Keratinocyte (primary cell): Measurements from ENCODE around the gene SEC24D. TPM values are rescaled to one million over a fixed set of nuclear protein-coding genes. Genes with fewer than 3 reads are reported as not detected.

Experiments
- DNase-seq: peaks from one replicate; pipeline ENCODE4 v3.0.0-alpha.2; 2011; ENCODE audit warnings: low read depth, missing footprints, low spot score
- FAIRE-seq: peaks from 2 replicates; lab custom pipeline; 2011; peaks lifted over from hg19 to GRCh38; lab: Jason Lieb, UNC
- H2AFZ ChIP-seq: 2 replicates; pipeline ENCODE4 v1.6.0; 2012; ENCODE audit warnings: low read length, control low read depth, inconsistent platforms; ENCODE audit not compliant: control insufficient read depth
- H3K27ac ChIP-seq: 2 replicates; pipeline ENCODE4 v1.5.1; 2011; ENCODE audit warnings: low read length; ENCODE audit not compliant: control insufficient read depth, insufficient read depth
- H3K27me3 ChIP-seq: 3 replicates; pipeline ENCODE4 v1.6.0; 2011; ENCODE audit warnings: low read length; ENCODE audit not compliant: control insufficient read depth, insufficient read depth; ENCODE audit errors: extremely low read depth
- H3K36me3 ChIP-seq, 2 experiments: 2 replicates in 1 of 2; 3 replicates in 1 of 2; pipeline ENCODE4 v1.5.1; 2011; ENCODE audit warnings: low read length in 2 of 2, mild to moderate bottlenecking in 1 of 2; ENCODE audit not compliant: control insufficient read depth in 2 of 2, insufficient read depth in 2 of 2; ENCODE audit errors: extremely low read depth in 1 of 2
- H3K4me1 ChIP-seq: 3 replicates; pipeline ENCODE4 v1.5.1; 2011; ENCODE audit warnings: low read length; ENCODE audit not compliant: control insufficient read depth, insufficient read depth; ENCODE audit errors: extremely low read depth
- H3K4me2 ChIP-seq: 3 replicates; pipeline ENCODE4 v1.6.0; 2011; ENCODE audit warnings: low read depth, low read length; ENCODE audit not compliant: control insufficient read depth, insufficient read depth; ENCODE audit errors: extremely low read depth
- H3K4me3 ChIP-seq, 3 experiments: fragments of 200-600 bp in 1 of 3; sonication (generic) in 1 of 3; 2 replicates in 2 of 3; 3 replicates in 1 of 3; pipeline ENCODE4 v1.5.1; 2011 to 2016; ENCODE audit warnings: low read length in 3 of 3, mild to moderate bottlenecking in 3 of 3, control low read depth in 2 of 3, inconsistent platforms in 1 of 3, low read depth in 1 of 3, mixed read lengths in 1 of 3, mixed run types in 1 of 3, moderate library complexity in 1 of 3; ENCODE audit not compliant: control insufficient read depth in 2 of 3, insufficient read depth in 2 of 3; ENCODE audit errors: extremely low read depth in 1 of 3
- H3K79me2 ChIP-seq: 2 replicates; pipeline ENCODE4 v1.6.0; 2012; ENCODE audit warnings: low read length; ENCODE audit not compliant: control insufficient read depth, insufficient read depth
- H3K9ac ChIP-seq: 3 replicates; pipeline ENCODE4 v1.6.0; 2011; ENCODE audit warnings: low read length; ENCODE audit not compliant: control insufficient read depth, insufficient read depth; ENCODE audit errors: extremely low read depth
- H3K9me1 ChIP-seq: 3 replicates; pipeline ENCODE4 v1.6.0; 2011; ENCODE audit warnings: low read length; ENCODE audit not compliant: control insufficient read depth, insufficient read depth; ENCODE audit errors: extremely low read depth
- H3K9me3 ChIP-seq: 2 replicates; pipeline ENCODE4 v1.5.1; 2012; ENCODE audit warnings: low read depth, low read length; ENCODE audit not compliant: control insufficient read depth
- H4K20me1 ChIP-seq: 3 replicates; pipeline ENCODE4 v1.6.0; 2011; ENCODE audit warnings: low read length; ENCODE audit not compliant: control insufficient read depth, insufficient read depth; ENCODE audit errors: extremely low read depth
- CTCF ChIP-seq, 3 experiments: IDR thresholded peaks in 1 of 3; conservative IDR thresholded peaks in 1 of 3; optimal IDR thresholded peaks in 1 of 3; 2 replicates in 2 of 3; 3 replicates in 1 of 3; pipeline versions ENCODE3 to v1.5.1; 2011; ENCODE audit warnings: low read length in 3 of 3, mild to moderate bottlenecking in 3 of 3, moderate library complexity in 2 of 3, control low read depth in 1 of 3, inconsistent platforms in 1 of 3; ENCODE audit not compliant: insufficient read depth in 2 of 3; ENCODE audit errors: extremely low read depth in 1 of 3
- EZH2 ChIP-seq: IDR thresholded peaks from one replicate; pipeline ENCODE4 v1.6.1; 2012; ENCODE audit warnings: inconsistent platforms, mild to moderate bottlenecking, low read length, moderate library complexity
- dilution Hi-C: fragments of 300-500 bp; cut with MboI; formaldehyde crosslinking; loops from one replicate; pipeline ENCODE4 v1.7.0; 2020; ENCODE audit warnings: low sequenced_read_pairs; ENCODE audit not compliant: extremely low pct_ligation_motif_present
- polyA plus RNA-seq, 5 experiments: library from polyadenylated mRNA; depleted of rRNA in 3 of 5; stranded (reverse) in 3 of 5; stranded (forward) in 1 of 5; unstranded in 1 of 5; fragments of >200 nt; gene quantifications; 1 replicate in 1 of 5; 2 replicates in 3 of 5; 3 replicates in 1 of 5; pipeline versions ENCODE4 v1.2.1 to v1.2.3, GENCODE V29; 2011 to 2012; ENCODE audit warnings: missing spikeins in 2 of 5, low read depth in 1 of 5, low replicate concordance in 1 of 5

Gene SEC24D
- polyA plus RNA-seq, 1 donor (not counting 4 experiments of a cell fraction or from before 2014, with no cell fraction given): 24.9 TPM

- peak overlapping the region; percentile 41 to 67 (median 67) for H3K4me3 ChIP-seq
- no peaks in the 10 kb centered on the region for H3K9me1 ChIP-seq
- dilution Hi-C loops: no loop called here
- no peak for DNase-seq
- H3K4me1 ChIP-seq: peaks cover 3% of the 10 kb centered on the region
- H3K9me3 ChIP-seq: no peaks in the 10 kb centered on the region
- TF ChIP-seq EZH2 (no peak), CTCF (optimal IDR thresholded peaks at IDR 0.05 in 1 of 3, IDR thresholded peaks at IDR 0.05 in 1 of 3, conservative IDR thresholded peaks at IDR 0.05 in 1 of 3; ENCODE audit: extremely low read depth in 1 of 3, insufficient read depth in 2 of 3, low read length in 3 of 3) (no peak)
- H3K9ac ChIP-seq: no peak overlapping the region
- no peak overlapping the region for H3K27ac ChIP-seq
- peak; percentile 23 for FAIRE-seq
- H3K4me2 ChIP-seq: peak overlapping the region; percentile 78
- H3K79me2 ChIP-seq: no peaks in the 10 kb centered on the region
- H2AFZ ChIP-seq: peak overlapping the region; percentile 82
- H3K36me3 ChIP-seq: no peaks in the 10 kb centered on the region
- H4K20me1 ChIP-seq: no peaks in the 10 kb centered on the region
- H3K27me3 ChIP-seq: no peaks in the 10 kb centered on the region
Observed at GRCh38 chr4:118849867-118850487, 14.1 kb upstream of the SEC24D start.

- H3K9me1 ChIP-seq: no peaks in the 10 kb centered on the region
- H3K27ac ChIP-seq: no peak overlapping the region
- no peak for DNase-seq
- no peaks in the 10 kb centered on the region for H3K9me3 ChIP-seq
- no peaks in the 10 kb centered on the region for H3K79me2 ChIP-seq
- no peaks in the 10 kb centered on the region for H3K27me3 ChIP-seq
- no peaks in the 10 kb centered on the region for H3K36me3 ChIP-seq
- dilution Hi-C loops: no loop called here
- no peak overlapping the region for H3K4me3 ChIP-seq
- no peak overlapping the region for H3K9ac ChIP-seq
- H3K4me2 ChIP-seq: no peak overlapping the region
- no peak for FAIRE-seq
- H3K4me1 ChIP-seq: peaks cover 3% of the 10 kb centered on the region
- no peak overlapping the region for H2AFZ ChIP-seq
- no peak for TF ChIP-seq CTCF (optimal IDR thresholded peaks at IDR 0.05 in 1 of 3, IDR thresholded peaks at IDR 0.05 in 1 of 3, conservative IDR thresholded peaks at IDR 0.05 in 1 of 3; ENCODE audit: extremely low read depth in 1 of 3, insufficient read depth in 2 of 3, low read length in 3 of 3)
- no peak for TF ChIP-seq EZH2
- no peaks in the 10 kb centered on the region for H4K20me1 ChIP-seq
Observed at GRCh38 chr4:118848901-118849300, 13.0 kb upstream of the SEC24D start.
